Neural cell (in vitro differentiated cells): ENCODE data around the gene CGNL1. TPM values are rescaled to one million over a fixed set of nuclear protein-coding genes. Genes with fewer than 3 reads are reported as not detected.

Experiments
- H2AFZ ChIP-seq: fragments of 200-600, 300-800 bp; sonication (generic), shearing (Covaris generic); 2 replicates; pipeline ENCODE4 v1.6.0; 2014; ENCODE audit warnings: low read depth, mild to moderate bottlenecking, antibody characterized with exemption, low read length, moderate library complexity
- H3F3A ChIP-seq: fragments of 200-600 bp; shearing (Covaris generic); 2 replicates; pipeline ENCODE4 v1.6.1; 2016; ENCODE audit warnings: mild to moderate bottlenecking, moderate library complexity, mixed read lengths, antibody characterized with exemption, low read length; ENCODE audit not compliant: insufficient read depth, poor library complexity, severe bottlenecking
- H3K27ac ChIP-seq: fragments of 200-600, 300-800 bp; sonication (generic), shearing (Covaris generic); 2 replicates; pipeline ENCODE4 v1.5.1; 2014; ENCODE audit warnings: mild to moderate bottlenecking, low read length, moderate library complexity
- H3K27me3 ChIP-seq: fragments of 300-800, 200-600 bp; sonication (generic), shearing (Covaris generic); 2 replicates; pipeline ENCODE4 v1.6.0; 2014; ENCODE audit warnings: mild to moderate bottlenecking, low read depth, low read length, moderate library complexity; ENCODE audit not compliant: insufficient read depth
- H3K36me3 ChIP-seq: fragments of 300-800, 200-600 bp; sonication (generic), shearing (Covaris generic); 2 replicates; pipeline ENCODE4 v1.5.1; 2014; ENCODE audit warnings: mild to moderate bottlenecking, antibody characterized with exemption, low read length, moderate library complexity; ENCODE audit not compliant: insufficient read depth
- H3K4me2 ChIP-seq: fragments of 300-800, 200-600 bp; sonication (generic), shearing (Covaris generic); 2 replicates; pipeline ENCODE4 v1.6.0; 2014; ENCODE audit warnings: mild to moderate bottlenecking, low read length
- H3K4me3 ChIP-seq: fragments of 300-800, 200-600 bp; sonication (generic), shearing (Covaris generic); 2 replicates; pipeline ENCODE4 v1.5.1; 2014; ENCODE audit warnings: mild to moderate bottlenecking, low read length, moderate library complexity
- H3K79me2 ChIP-seq: fragments of 200-600 bp; shearing (Covaris generic); replicated peaks from 2 replicates; pipeline ENCODE4 v1.6.0; 2014; ENCODE audit warnings: mild to moderate bottlenecking, low read length, moderate library complexity; ENCODE audit not compliant: insufficient read depth
- H3K9ac ChIP-seq: fragments of 300-800, 200-600 bp; sonication (generic), shearing (Covaris generic); 2 replicates; pipeline ENCODE4 v1.6.1; 2016; ENCODE audit warnings: mild to moderate bottlenecking, low read length, mixed read lengths
- H3K9me2 ChIP-seq: fragments of 200-600 bp; shearing (Covaris generic); 2 replicates; pipeline ENCODE4 v1.6.1; 2016; ENCODE audit warnings: mild to moderate bottlenecking, low read length, mixed read lengths; ENCODE audit not compliant: insufficient read depth
- H3K9me3 ChIP-seq: fragments of 200-600, 300-800 bp; sonication (generic), shearing (Covaris generic); 2 replicates; pipeline ENCODE4 v1.6.1; 2016; ENCODE audit warnings: mild to moderate bottlenecking, mixed run types, low read length, moderate library complexity, mixed read lengths
- H4K20me1 ChIP-seq: fragments of 200-600 bp; shearing (Covaris generic); 2 replicates; pipeline ENCODE4 v1.6.1; 2016; ENCODE audit warnings: mild to moderate bottlenecking, mixed run types; ENCODE audit not compliant: insufficient read depth
- CTCF ChIP-seq: fragments of 450-650 bp; IDR thresholded peaks from 2 replicates; pipeline ENCODE4 v1.5.1; 2014; ENCODE audit warnings: antibody characterized with exemption, mild to moderate bottlenecking, moderate library complexity; ENCODE audit not compliant: poor library complexity, severe bottlenecking
- EP300 ChIP-seq: fragments of 450-650 bp; conservative IDR thresholded peaks from 2 replicates; pipeline ENCODE4 v1.6.1; 2014; ENCODE audit warnings: antibody characterized with exemption, mild to moderate bottlenecking, moderate library complexity; ENCODE audit not compliant: poor library complexity, severe bottlenecking
- EZH2 ChIP-seq: fragments of 200-600, 300-800 bp; shearing (Covaris generic), sonication (generic); IDR thresholded peaks from 2 replicates; pipeline ENCODE4 v1.6.1; 2014; ENCODE audit warnings: antibody characterized with exemption, low read length, borderline replicate concordance, mild to moderate bottlenecking; ENCODE audit not compliant: insufficient read depth, poor library complexity, severe bottlenecking
- MXI1 ChIP-seq: fragments of 450-650 bp; conservative IDR thresholded peaks from 2 replicates; pipeline ENCODE4 v1.6.1; 2014; ENCODE audit warnings: antibody characterized with exemption, mild to moderate bottlenecking; ENCODE audit not compliant: poor library complexity, severe bottlenecking
- POLR2AphosphoS5 ChIP-seq: IDR thresholded peaks from 2 replicates; pipeline ENCODE4 v1.6.1; 2012
- RAD21 ChIP-seq: fragments of 450-650 bp; conservative IDR thresholded peaks from 2 replicates; pipeline ENCODE4 v1.6.1; 2014; ENCODE audit warnings: antibody characterized with exemption, mild to moderate bottlenecking, moderate library complexity
- REST ChIP-seq: IDR thresholded peaks from 2 replicates; pipeline ENCODE4 v1.6.1; 2012; ENCODE audit warnings: borderline replicate concordance
- SMC3 ChIP-seq: fragments of 450-650 bp; conservative IDR thresholded peaks from 2 replicates; pipeline ENCODE4 v1.6.1; 2014; ENCODE audit warnings: antibody characterized with exemption, mild to moderate bottlenecking, moderate library complexity; ENCODE audit not compliant: poor library complexity
- TAF1 ChIP-seq: IDR thresholded peaks from 2 replicates; pipeline ENCODE4 v1.6.1; 2012; ENCODE audit warnings: low read depth
- polyA plus RNA-seq: library from polyadenylated mRNA; depleted of rRNA; stranded (reverse); fragments of >200 nt; gene quantifications from 2 replicates; pipeline ENCODE4 v1.2.3, GENCODE V29; 2014

Gene CGNL1
- polyA plus RNA-seq, 1 donor from 2014 or later, result 0.26 TPM

- Histone ChIP-seq H3K79me2 (no peaks in the 10 kb centered on the region), H3K36me3 (no peaks in the 10 kb centered on the region), H3K9ac (no peak overlapping the region), H3K27ac (no peak overlapping the region), H3K9me2 (no peaks in the 10 kb centered on the region), H3F3A (no peaks in the 10 kb centered on the region), H3K4me3 (no peak overlapping the region), H3K4me2 (no peak overlapping the region), H3K9me3 (no peaks in the 10 kb centered on the region), H3K27me3 (no peaks in the 10 kb centered on the region), H4K20me1 (no peaks in the 10 kb centered on the region), H2AFZ (no peak overlapping the region)
- TF ChIP-seq CTCF, result peak; percentile 43
- peak; percentile 37 for TF ChIP-seq SMC3
- no peak for TF ChIP-seq EP300
Observed at GRCh38 chr15:57559875-57560274, 183.6 kb downstream of the CGNL1 start.

- H3K27me3 ChIP-seq, result no peaks in the 10 kb centered on the region
- no peaks in the 10 kb centered on the region for H3K9me2 ChIP-seq
- no peak overlapping the region for H3K9ac ChIP-seq
- H3K27ac ChIP-seq, result no peak overlapping the region
- no peak overlapping the region for H3K4me2 ChIP-seq
- H3K79me2 ChIP-seq, result no peaks in the 10 kb centered on the region
- no peaks in the 10 kb centered on the region for H3K9me3 ChIP-seq
- no peaks in the 10 kb centered on the region for H3K36me3 ChIP-seq
- no peaks in the 10 kb centered on the region for H4K20me1 ChIP-seq
- no peak overlapping the region for H3K4me3 ChIP-seq
- no peak for TF ChIP-seq EP300
- no peak for TF ChIP-seq POLR2AphosphoS5
- TF ChIP-seq RAD21, result peak; percentile 76
- peak; percentile 87 for TF ChIP-seq CTCF
- no peak for TF ChIP-seq TAF1
- no peak for TF ChIP-seq EZH2
- peak; percentile 84 for TF ChIP-seq SMC3
- H2AFZ ChIP-seq, result no peak overlapping the region
- no peaks in the 10 kb centered on the region for H3F3A ChIP-seq
Observed at GRCh38 chr15:57561041-57561711, 184.9 kb downstream of the CGNL1 start.

- Histone ChIP-seq H3K4me3 (no peak overlapping the region), H3K27me3 (no peaks in the 10 kb centered on the region), H3K36me3 (no peaks in the 10 kb centered on the region), H3K4me2 (no peak overlapping the region), H4K20me1 (no peaks in the 10 kb centered on the region), H3K27ac (no peak overlapping the region), H3K9ac (no peak overlapping the region), H3F3A (no peaks in the 10 kb centered on the region), H3K79me2 (no peaks in the 10 kb centered on the region), H3K9me2 (no peaks in the 10 kb centered on the region), H3K9me3 (no peaks in the 10 kb centered on the region), H2AFZ (no peak overlapping the region)
- TF ChIP-seq POLR2AphosphoS5 (no peak), SMC3 (no peak), REST (no peak), CTCF (no peak), TAF1 (no peak), EP300 (no peak), EZH2 (no peak), MXI1 (no peak), RAD21 (no peak)
Observed at GRCh38 chr15:57562196-57562769, 186.0 kb downstream of the CGNL1 start.
